ENCODE results near the gene CD68. TPM values are rescaled to one million over a fixed set of nuclear protein-coding genes. Genes with fewer than 3 reads are reported as not detected.

The CD68 gene
- total RNA-seq, 1 donor from 2014 or later, result 0.49 TPM

- Mint-ChIP-seq H3K27ac (ENCODE audit: unreplicated experiment) (no peak overlapping the region), H3K4me3 (peak overlapping the region; percentile 83), H3K36me3 (ENCODE audit: low read depth) (peaks cover 30% of the 10 kb centered on the region)
Measured at GRCh38 chr17:7570351-7570750, 9.1 kb upstream of the CD68 start.

GRCh38 chr17:7572338-7572587 is 7.2 kb upstream of the CD68 start:
- TF ChIP-seq CTCF (conservative IDR thresholded peaks at IDR 0.05), result no peak
- Mint-ChIP-seq H3K9me3 (no peaks in the 10 kb centered on the region), H3K36me3 (ENCODE audit: low read depth) (peaks cover 47% of the 10 kb centered on the region), H3K4me1 (peaks cover 48% of the 10 kb centered on the region), H3K27ac (ENCODE audit: unreplicated experiment) (peak overlapping the region; percentile 98), H3K27me3 (ENCODE audit: low read depth) (peaks cover 25% of the 10 kb centered on the region), H3K4me3 (peak overlapping the region; percentile 99)
- DNase-seq (ENCODE audit: low read depth, low spot score), result no peak

More at GRCh38 chr17:7570351-7570750, 9.1 kb upstream of the CD68 start:
- Mint-ChIP-seq H3K27me3 (ENCODE audit: low read depth) (peaks cover 16% of the 10 kb centered on the region), H3K9me3 (no peaks in the 10 kb centered on the region), H3K4me1 (peaks cover 33% of the 10 kb centered on the region)
- no peak for DNase-seq (ENCODE audit: low read depth, low spot score)
- no peak for TF ChIP-seq CTCF (conservative IDR thresholded peaks at IDR 0.05)

- no peak for TF ChIP-seq CTCF (conservative IDR thresholded peaks at IDR 0.05)
- H3K36me3 Mint-ChIP-seq (ENCODE audit: low read depth), result peaks cover 52% of the 10 kb centered on the region
- peak overlapping the region; percentile 99 for H3K4me3 Mint-ChIP-seq
- DNase-seq (ENCODE audit: low read depth, low spot score), result peak; percentile 100
- H3K9me3 Mint-ChIP-seq, result no peaks in the 10 kb centered on the region
- peak overlapping the region; percentile 100 for H3K27ac Mint-ChIP-seq (ENCODE audit: unreplicated experiment)
- peaks cover 51% of the 10 kb centered on the region for H3K4me1 Mint-ChIP-seq
- H3K27me3 Mint-ChIP-seq (ENCODE audit: low read depth), result peaks cover 28% of the 10 kb centered on the region
Measured at GRCh38 chr17:7572588-7573323, 6.7 kb upstream of the CD68 start.

- Mint-ChIP-seq H3K4me1 (peaks cover 56% of the 10 kb centered on the region), H3K36me3 (ENCODE audit: low read depth) (peaks cover 56% of the 10 kb centered on the region), H3K27ac (ENCODE audit: unreplicated experiment) (peak overlapping the region; percentile 100), H3K9me3 (no peaks in the 10 kb centered on the region), H3K27me3 (ENCODE audit: low read depth) (peaks cover 31% of the 10 kb centered on the region), H3K4me3 (peak overlapping the region; percentile 99)
- TF ChIP-seq CTCF (conservative IDR thresholded peaks at IDR 0.05), result no peak
- peak; percentile 78 for DNase-seq (ENCODE audit: low read depth, low spot score)
Measured at GRCh38 chr17:7573324-7574080, 5.9 kb upstream of the CD68 start.

- no peaks in the 10 kb centered on the region for H3K9me3 Mint-ChIP-seq
- no peak for DNase-seq (ENCODE audit: low read depth, low spot score)
- H3K4me3 Mint-ChIP-seq, result peak overlapping the region; percentile 99
- peak overlapping the region; percentile 92 for H3K27ac Mint-ChIP-seq (ENCODE audit: unreplicated experiment)
- peaks cover 63% of the 10 kb centered on the region for H3K4me1 Mint-ChIP-seq
- no peak for TF ChIP-seq CTCF (conservative IDR thresholded peaks at IDR 0.05)
- peaks cover 36% of the 10 kb centered on the region for H3K27me3 Mint-ChIP-seq (ENCODE audit: low read depth)
- H3K36me3 Mint-ChIP-seq (ENCODE audit: low read depth), result peaks cover 62% of the 10 kb centered on the region
Measured at GRCh38 chr17:7574176-7574953, 5.1 kb upstream of the CD68 start.
